HepG2 (cell line): ENCODE data around the gene CD19. TPM values are rescaled to one million over a fixed set of nuclear protein-coding genes. Genes with fewer than 3 reads are reported as not detected.

ENCODE experiments used
- CEBPG ChIP-seq: IDR thresholded peaks from 2 replicates; pipeline ENCODE4 v1.6.1; 2016
- GATAD2A ChIP-seq: IDR thresholded peaks from 2 replicates; pipeline ENCODE4 v1.6.1; 2016
- KLF9 ChIP-seq: IDR thresholded peaks from 2 replicates; pipeline ENCODE4 v1.6.1; 2016; ENCODE audit warnings: low read depth
- NFE2L2 ChIP-seq: fragments of 150-350 bp; IDR thresholded peaks from 2 replicates; pipeline ENCODE4 v1.6.1; 2014; ENCODE audit warnings: low read length
- SIN3B ChIP-seq: fragments of 150-350 bp; IDR thresholded peaks from 2 replicates; pipeline ENCODE4 v1.6.1; 2014; ENCODE audit warnings: low read length
- SIX1 ChIP-seq: sonication (generic); formaldehyde crosslinking; IDR thresholded peaks from 2 replicates; pipeline ENCODE4 v1.4.0; 2020; ENCODE audit warnings: missing genetic modification reagents, borderline replicate concordance
- SNAPC2 ChIP-seq: sonication (generic); formaldehyde crosslinking; IDR thresholded peaks from 2 replicates; pipeline ENCODE4 v1.8.1; 2022; ENCODE audit warnings: mild to moderate bottlenecking, missing genetic modification reagents
- SRF ChIP-seq: IDR thresholded peaks from 2 replicates; pipeline ENCODE4 v1.6.1; 2011; ENCODE audit warnings: mild to moderate bottlenecking, low read depth, low read length, moderate library complexity
- ZFP41 ChIP-seq: sonication (generic); formaldehyde crosslinking; IDR thresholded peaks from 2 replicates; pipeline ENCODE4 v1.4.0; 2020; ENCODE audit warnings: mild to moderate bottlenecking, missing genetic modification reagents, borderline replicate concordance
- ZMYM4 ChIP-seq: sonication (generic); formaldehyde crosslinking; IDR thresholded peaks from 2 replicates; pipeline ENCODE4 v1.8.1; 2023; ENCODE audit warnings: mild to moderate bottlenecking, missing genetic modification reagents
- ZNF101 ChIP-seq: sonication (generic); formaldehyde crosslinking; IDR thresholded peaks from 2 replicates; pipeline ENCODE4 v1.4.0; 2020; ENCODE audit warnings: mild to moderate bottlenecking, low read depth, missing genetic modification reagents, borderline replicate concordance
- ZNF121 ChIP-seq: sonication (generic); formaldehyde crosslinking; IDR thresholded peaks from 2 replicates; pipeline ENCODE4 v1.5.0; 2020; ENCODE audit warnings: mild to moderate bottlenecking, missing genetic modification reagents
- ZNF251 ChIP-seq: sonication (generic); formaldehyde crosslinking; IDR thresholded peaks from 2 replicates; pipeline ENCODE4 v1.9.0; 2021; ENCODE audit warnings: mild to moderate bottlenecking, missing genetic modification reagents
- ZNF326 ChIP-seq: sonication (generic); formaldehyde crosslinking; IDR thresholded peaks from 2 replicates; pipeline ENCODE4 v1.4.0; 2020; ENCODE audit warnings: missing genetic modification reagents, borderline replicate concordance
- ZNF567 ChIP-seq: sonication (generic); formaldehyde crosslinking; IDR thresholded peaks from 2 replicates; pipeline ENCODE4 v1.8.1; 2023; ENCODE audit warnings: mild to moderate bottlenecking, missing genetic modification reagents, borderline replicate concordance
- ZSCAN9 ChIP-seq: IDR thresholded peaks from 2 replicates; pipeline ENCODE4 v1.6.1; 2016; ENCODE audit warnings: borderline replicate concordance
- polyA plus RNA-seq, 8 experiments: library from polyadenylated mRNA; depleted of rRNA in 3 of 8; stranded (reverse) in 7 of 8; unstranded in 1 of 8; fragments of >200 nt; fragmentation: Illumina TruSeq in 4 of 8; extraction: Trizol in 4 of 8; gene quantifications; 2 replicates each; pipeline versions ENCODE4 v1.2.1 to v1.2.3, GENCODE V29; 2011 to 2016; ENCODE audit warnings: low read depth in 4 of 8, missing spikeins in 1 of 8, mixed read lengths in 1 of 8; ENCODE audit not compliant: insufficient read depth in 1 of 8
- total RNA-seq, 5 experiments: library from RNA; depleted of rRNA; stranded (reverse); fragments of >200 nt; fragmentation: Illumina TruSeq; extraction: Trizol; gene quantifications; 2 replicates each; pipeline ENCODE4 v1.2.3, GENCODE V29; 2016; ENCODE audit warnings: low read depth in 1 of 5
- TF ChIP-seq, protein P1 (sequence below): sonication (generic); formaldehyde crosslinking; IDR thresholded peaks from 2 replicates; pipeline ENCODE4 v1.4.0; 2020; ENCODE audit warnings: missing genetic modification reagents, borderline replicate concordance
- TF ChIP-seq, protein P2 (sequence below): sonication (generic); formaldehyde crosslinking; IDR thresholded peaks from 2 replicates; pipeline ENCODE4 v1.4.0; 2020; ENCODE audit warnings: missing genetic modification reagents
- TF ChIP-seq, protein P3 (sequence below): sonication (generic); formaldehyde crosslinking; IDR thresholded peaks from 2 replicates; pipeline ENCODE4 v1.9.0; 2021; ENCODE audit warnings: missing genetic modification reagents, borderline replicate concordance
- TF ChIP-seq, protein P4 (sequence below): sonication (generic); formaldehyde crosslinking; IDR thresholded peaks from 2 replicates; pipeline ENCODE4 v1.5.0; 2020; ENCODE audit warnings: mild to moderate bottlenecking, missing genetic modification reagents
- TF ChIP-seq, protein P5 (sequence below), 2 experiments: sonication (generic) in 1 of 2; formaldehyde crosslinking in 1 of 2; IDR thresholded peaks; 2 replicates each; pipeline versions ENCODE4 v1.4.0 to v1.6.1; 2018 to 2020; ENCODE audit warnings: missing genetic modification reagents in 2 of 2, borderline replicate concordance in 1 of 2, low read depth in 1 of 2, mild to moderate bottlenecking in 1 of 2, missing biosample characterization in 1 of 2

CD19 gene
- total and polyA plus RNA-seq, 2 of the 13 experiments (the other 11 are each of a cell fraction or from before 2014, with no cell fraction given), result 0.55 to 1.1 TPM

DNA sequence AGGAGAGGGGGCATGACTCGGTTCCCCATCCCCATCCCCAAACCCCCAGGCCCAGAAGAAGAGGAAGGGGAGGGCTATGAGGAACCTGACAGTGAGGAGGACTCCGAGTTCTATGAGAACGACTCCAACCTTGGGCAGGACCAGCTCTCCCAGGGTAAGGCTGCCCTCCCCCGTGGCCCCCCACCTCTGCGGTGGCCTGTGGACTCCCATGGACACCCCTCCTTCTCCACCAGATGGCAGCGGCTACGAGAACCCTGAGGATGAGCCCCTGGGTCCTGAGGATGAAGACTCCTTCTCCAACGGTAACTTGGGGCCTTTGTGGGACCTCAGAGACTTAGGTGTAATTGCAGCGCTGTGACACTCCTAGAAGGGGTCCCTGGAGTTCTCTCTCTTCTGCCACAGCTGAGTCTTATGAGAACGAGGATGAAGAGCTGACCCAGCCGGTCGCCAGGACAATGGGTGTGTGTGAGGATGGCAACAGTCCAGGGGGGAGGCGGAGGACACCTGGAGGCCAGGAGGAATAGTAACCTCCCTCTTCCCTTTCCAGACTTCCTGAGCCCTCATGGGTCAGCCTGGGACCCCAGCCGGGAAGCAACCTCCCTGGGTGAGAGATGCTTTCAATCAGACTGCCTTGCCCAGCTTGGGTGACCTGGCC, 5.6 kb downstream of the CD19 start (continued):
- TF ChIP-seq KLF9 (CRISPR knock-in tag) (no peak), SNAPC2 (CRISPR knock-in tag) (no peak), GATAD2A (no peak), NFE2L2 (no peak), ZNF121 (CRISPR knock-in tag) (0 out of 2 replicates have a peak, but pooled peaks have one; percentile 12), ZNF326 (CRISPR knock-in tag) (no peak), ZFP41 (CRISPR knock-in tag) (no peak), CEBPG (CRISPR knock-in tag) (no peak), ZNF101 (CRISPR knock-in tag) (no peak), ZNF251 (CRISPR knock-in tag) (no peak), ZNF567 (0 out of 2 replicates have a peak, but pooled peaks have one; percentile 29), SIN3B (no peak), ZMYM4 (CRISPR knock-in tag) (no peak), ZSCAN9 (CRISPR knock-in tag) (no peak), SIX1 (CRISPR knock-in tag) (no peak), SRF (no peak)
- TF ChIP-seq, protein P1, sequence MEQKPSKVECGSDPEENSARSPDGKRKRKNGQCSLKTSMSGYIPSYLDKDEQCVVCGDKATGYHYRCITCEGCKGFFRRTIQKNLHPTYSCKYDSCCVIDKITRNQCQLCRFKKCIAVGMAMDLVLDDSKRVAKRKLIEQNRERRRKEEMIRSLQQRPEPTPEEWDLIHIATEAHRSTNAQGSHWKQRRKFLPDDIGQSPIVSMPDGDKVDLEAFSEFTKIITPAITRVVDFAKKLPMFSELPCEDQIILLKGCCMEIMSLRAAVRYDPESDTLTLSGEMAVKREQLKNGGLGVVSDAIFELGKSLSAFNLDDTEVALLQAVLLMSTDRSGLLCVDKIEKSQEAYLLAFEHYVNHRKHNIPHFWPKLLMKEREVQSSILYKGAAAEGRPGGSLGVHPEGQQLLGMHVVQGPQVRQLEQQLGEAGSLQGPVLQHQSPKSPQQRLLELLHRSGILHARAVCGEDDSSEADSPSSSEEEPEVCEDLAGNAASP (CRISPR knock-in tag), result no peak
- TF ChIP-seq, protein P2, sequence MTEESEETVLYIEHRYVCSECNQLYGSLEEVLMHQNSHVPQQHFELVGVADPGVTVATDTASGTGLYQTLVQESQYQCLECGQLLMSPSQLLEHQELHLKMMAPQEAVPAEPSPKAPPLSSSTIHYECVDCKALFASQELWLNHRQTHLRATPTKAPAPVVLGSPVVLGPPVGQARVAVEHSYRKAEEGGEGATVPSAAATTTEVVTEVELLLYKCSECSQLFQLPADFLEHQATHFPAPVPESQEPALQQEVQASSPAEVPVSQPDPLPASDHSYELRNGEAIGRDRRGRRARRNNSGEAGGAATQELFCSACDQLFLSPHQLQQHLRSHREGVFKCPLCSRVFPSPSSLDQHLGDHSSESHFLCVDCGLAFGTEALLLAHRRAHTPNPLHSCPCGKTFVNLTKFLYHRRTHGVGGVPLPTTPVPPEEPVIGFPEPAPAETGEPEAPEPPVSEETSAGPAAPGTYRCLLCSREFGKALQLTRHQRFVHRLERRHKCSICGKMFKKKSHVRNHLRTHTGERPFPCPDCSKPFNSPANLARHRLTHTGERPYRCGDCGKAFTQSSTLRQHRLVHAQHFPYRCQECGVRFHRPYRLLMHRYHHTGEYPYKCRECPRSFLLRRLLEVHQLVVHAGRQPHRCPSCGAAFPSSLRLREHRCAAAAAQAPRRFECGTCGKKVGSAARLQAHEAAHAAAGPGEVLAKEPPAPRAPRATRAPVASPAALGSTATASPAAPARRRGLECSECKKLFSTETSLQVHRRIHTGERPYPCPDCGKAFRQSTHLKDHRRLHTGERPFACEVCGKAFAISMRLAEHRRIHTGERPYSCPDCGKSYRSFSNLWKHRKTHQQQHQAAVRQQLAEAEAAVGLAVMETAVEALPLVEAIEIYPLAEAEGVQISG (CRISPR knock-in tag), result peak; percentile 83
- TF ChIP-seq, protein P3, sequence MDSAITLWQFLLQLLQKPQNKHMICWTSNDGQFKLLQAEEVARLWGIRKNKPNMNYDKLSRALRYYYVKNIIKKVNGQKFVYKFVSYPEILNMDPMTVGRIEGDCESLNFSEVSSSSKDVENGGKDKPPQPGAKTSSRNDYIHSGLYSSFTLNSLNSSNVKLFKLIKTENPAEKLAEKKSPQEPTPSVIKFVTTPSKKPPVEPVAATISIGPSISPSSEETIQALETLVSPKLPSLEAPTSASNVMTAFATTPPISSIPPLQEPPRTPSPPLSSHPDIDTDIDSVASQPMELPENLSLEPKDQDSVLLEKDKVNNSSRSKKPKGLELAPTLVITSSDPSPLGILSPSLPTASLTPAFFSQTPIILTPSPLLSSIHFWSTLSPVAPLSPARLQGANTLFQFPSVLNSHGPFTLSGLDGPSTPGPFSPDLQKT (CRISPR knock-in tag), result no peak
- TF ChIP-seq, protein P4, sequence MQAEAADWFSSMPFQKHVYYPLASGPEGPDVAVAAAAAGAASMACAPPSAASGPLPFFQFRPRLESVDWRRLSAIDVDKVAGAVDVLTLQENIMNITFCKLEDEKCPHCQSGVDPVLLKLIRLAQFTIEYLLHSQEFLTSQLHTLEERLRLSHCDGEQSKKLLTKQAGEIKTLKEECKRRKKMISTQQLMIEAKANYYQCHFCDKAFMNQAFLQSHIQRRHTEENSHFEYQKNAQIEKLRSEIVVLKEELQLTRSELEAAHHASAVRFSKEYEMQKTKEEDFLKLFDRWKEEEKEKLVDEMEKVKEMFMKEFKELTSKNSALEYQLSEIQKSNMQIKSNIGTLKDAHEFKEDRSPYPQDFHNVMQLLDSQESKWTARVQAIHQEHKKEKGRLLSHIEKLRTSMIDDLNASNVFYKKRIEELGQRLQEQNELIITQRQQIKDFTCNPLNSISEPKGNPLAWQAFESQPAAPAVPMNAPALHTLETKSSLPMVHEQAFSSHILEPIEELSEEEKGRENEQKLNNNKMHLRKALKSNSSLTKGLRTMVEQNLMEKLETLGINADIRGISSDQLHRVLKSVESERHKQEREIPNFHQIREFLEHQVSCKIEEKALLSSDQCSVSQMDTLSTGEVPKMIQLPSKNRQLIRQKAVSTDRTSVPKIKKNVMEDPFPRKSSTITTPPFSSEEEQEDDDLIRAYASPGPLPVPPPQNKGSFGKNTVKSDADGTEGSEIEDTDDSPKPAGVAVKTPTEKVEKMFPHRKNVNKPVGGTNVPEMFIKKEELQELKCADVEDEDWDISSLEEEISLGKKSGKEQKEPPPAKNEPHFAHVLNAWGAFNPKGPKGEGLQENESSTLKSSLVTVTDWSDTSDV (CRISPR knock-in tag), result no peak
- TF ChIP-seq, protein P5, sequence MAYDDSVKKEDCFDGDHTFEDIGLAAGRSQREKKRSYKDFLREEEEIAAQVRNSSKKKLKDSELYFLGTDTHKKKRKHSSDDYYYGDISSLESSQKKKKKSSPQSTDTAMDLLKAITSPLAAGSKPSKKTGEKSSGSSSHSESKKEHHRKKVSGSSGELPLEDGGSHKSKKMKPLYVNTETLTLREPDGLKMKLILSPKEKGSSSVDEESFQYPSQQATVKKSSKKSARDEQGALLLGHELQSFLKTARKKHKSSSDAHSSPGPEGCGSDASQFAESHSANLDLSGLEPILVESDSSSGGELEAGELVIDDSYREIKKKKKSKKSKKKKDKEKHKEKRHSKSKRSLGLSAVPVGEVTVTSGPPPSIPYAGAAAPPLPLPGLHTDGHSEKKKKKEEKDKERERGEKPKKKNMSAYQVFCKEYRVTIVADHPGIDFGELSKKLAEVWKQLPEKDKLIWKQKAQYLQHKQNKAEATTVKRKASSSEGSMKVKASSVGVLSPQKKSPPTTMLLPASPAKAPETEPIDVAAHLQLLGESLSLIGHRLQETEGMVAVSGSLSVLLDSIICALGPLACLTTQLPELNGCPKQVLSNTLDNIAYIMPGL (CRISPR knock-in tag; IDR thresholded peaks at IDR 0.05; ENCODE audit: borderline replicate concordance in 1 of 2, low read depth in 1 of 2), result no peak
